ENCODE measurements around the gene MAPK8. TPM values are rescaled to one million over a fixed set of nuclear protein-coding genes. Genes with fewer than 3 reads are reported as not detected.

Gene MAPK8
- total RNA-seq, 1 donor, result 39.1 TPM

DNA sequence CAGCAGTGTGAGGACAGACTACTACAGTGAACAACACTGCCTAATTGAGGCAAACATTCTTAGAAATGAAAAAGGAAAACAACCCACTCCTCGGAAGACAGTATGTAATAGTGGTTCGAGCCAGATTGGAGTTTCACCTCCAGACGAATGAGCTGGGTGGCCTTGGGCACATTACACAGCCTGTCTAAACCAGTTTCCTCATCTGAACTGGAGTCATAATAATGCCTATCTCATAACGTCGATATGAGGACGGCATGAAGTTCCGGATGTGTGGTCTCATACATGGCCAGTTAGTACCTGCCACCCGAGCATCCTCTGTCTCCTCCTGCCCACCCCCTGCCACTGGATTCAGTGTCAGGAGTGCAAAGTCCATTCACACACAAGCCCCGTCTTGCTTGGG, 16.2 kb upstream of the MAPK8 start:
- DNase-seq (ENCODE audit: low read depth), result no peak
- TF ChIP-seq, protein P1, sequence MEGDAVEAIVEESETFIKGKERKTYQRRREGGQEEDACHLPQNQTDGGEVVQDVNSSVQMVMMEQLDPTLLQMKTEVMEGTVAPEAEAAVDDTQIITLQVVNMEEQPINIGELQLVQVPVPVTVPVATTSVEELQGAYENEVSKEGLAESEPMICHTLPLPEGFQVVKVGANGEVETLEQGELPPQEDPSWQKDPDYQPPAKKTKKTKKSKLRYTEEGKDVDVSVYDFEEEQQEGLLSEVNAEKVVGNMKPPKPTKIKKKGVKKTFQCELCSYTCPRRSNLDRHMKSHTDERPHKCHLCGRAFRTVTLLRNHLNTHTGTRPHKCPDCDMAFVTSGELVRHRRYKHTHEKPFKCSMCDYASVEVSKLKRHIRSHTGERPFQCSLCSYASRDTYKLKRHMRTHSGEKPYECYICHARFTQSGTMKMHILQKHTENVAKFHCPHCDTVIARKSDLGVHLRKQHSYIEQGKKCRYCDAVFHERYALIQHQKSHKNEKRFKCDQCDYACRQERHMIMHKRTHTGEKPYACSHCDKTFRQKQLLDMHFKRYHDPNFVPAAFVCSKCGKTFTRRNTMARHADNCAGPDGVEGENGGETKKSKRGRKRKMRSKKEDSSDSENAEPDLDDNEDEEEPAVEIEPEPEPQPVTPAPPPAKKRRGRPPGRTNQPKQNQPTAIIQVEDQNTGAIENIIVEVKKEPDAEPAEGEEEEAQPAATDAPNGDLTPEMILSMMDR (IDR thresholded peaks at IDR 0.05; ENCODE audit: insufficient read depth, low read length), result no peak

DNA sequence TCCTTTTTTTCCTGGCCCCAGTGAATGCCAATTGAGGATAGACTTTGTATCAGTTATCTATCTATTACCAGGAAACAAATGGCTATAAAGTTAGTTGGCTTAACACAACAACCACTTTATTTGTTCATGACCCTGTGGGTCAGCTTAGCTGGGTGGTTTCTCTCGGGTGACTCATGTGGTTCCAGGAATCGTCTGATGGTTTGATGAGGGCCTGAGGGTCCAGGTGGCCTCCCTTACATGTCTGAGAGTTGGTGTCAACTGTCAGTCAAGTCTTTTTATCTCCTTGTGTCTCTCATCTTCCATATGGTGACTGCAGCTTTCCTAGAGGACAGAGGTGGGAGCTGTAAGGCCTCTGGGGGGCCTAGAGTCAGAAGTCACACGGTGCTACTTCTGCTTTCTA, 15.3 kb upstream of the MAPK8 start:
- no peak for DNase-seq (ENCODE audit: low read depth)
- TF ChIP-seq, protein P1 (IDR thresholded peaks at IDR 0.05; ENCODE audit: insufficient read depth, low read length), result no peak
- H3K4me3 ChIP-seq (ENCODE audit: low read depth, low read length), result no peak overlapping the region

More for the DNA sequence above, 16.2 kb upstream of the MAPK8 start:
- H3K4me3 ChIP-seq (ENCODE audit: low read depth, low read length), result no peak overlapping the region

- H3K4me3 ChIP-seq (ENCODE audit: low read depth, low read length), result no peak overlapping the region
- no peak for DNase-seq (ENCODE audit: low read depth)
- TF ChIP-seq, protein P1 (IDR thresholded peaks at IDR 0.05; ENCODE audit: insufficient read depth, low read length), result no peak
Observed at GRCh38 chr10:48292616-48293015, 13.9 kb upstream of the MAPK8 start.

- TF ChIP-seq, protein P1 (IDR thresholded peaks at IDR 0.05; ENCODE audit: insufficient read depth, low read length), result no peak
- no peak overlapping the region for H3K4me3 ChIP-seq (ENCODE audit: low read depth, low read length)
- no peak for DNase-seq (ENCODE audit: low read depth)
Observed at GRCh38 chr10:48294431-48294830, 12.0 kb upstream of the MAPK8 start.

- DNase-seq (ENCODE audit: low read depth), result no peak
- TF ChIP-seq, protein P1 (IDR thresholded peaks at IDR 0.05; ENCODE audit: insufficient read depth, low read length), result no peak
- H3K4me3 ChIP-seq (ENCODE audit: low read depth, low read length), result no peak overlapping the region
Observed at GRCh38 chr10:48296576-48297098, 9.8 kb upstream of the MAPK8 start.

GRCh38 chr10:48299066-48299465, 7.4 kb upstream of the MAPK8 start:
- DNase-seq (ENCODE audit: low read depth), result no peak
- TF ChIP-seq, protein P1 (IDR thresholded peaks at IDR 0.05; ENCODE audit: insufficient read depth, low read length), result no peak
- no peak overlapping the region for H3K4me3 ChIP-seq (ENCODE audit: low read depth, low read length)

- no peak overlapping the region for H3K4me3 ChIP-seq (ENCODE audit: low read depth, low read length)
- TF ChIP-seq, protein P1 (IDR thresholded peaks at IDR 0.05; ENCODE audit: insufficient read depth, low read length), result no peak
- no peak for DNase-seq (ENCODE audit: low read depth)
Observed at GRCh38 chr10:48299692-48300091, 6.8 kb upstream of the MAPK8 start.

Data from fibroblast of the aortic adventitia (primary cell).